Renal cortex interstitium (tissue), 11 donors: Measurements from ENCODE around the gene SERPINB2. TPM values are rescaled to one million over a fixed set of nuclear protein-coding genes. Genes with fewer than 3 reads are reported as not detected.

ENCODE experiments used
- DNase-seq, 11 donors: peaks; one replicate each; pipeline ENCODE4 v3.0.0-alpha.2; 2013; ENCODE audit warnings: low read depth in 9 of 11, low spot score in 4 of 11; ENCODE audit errors: extremely low read depth in 1 of 11
- polyA plus RNA-seq, 3 donors: library from polyadenylated mRNA; unstranded; fragments of 120-200 nt; gene quantifications; one replicate each; pipeline ENCODE4 v1.2.1, GENCODE V29; 2013; ENCODE audit not compliant: insufficient read length in 3 of 3

Gene SERPINB2
- polyA plus RNA-seq, 3 donors, result 0.14 to 0.33 (median 0.15) TPM

DNA sequence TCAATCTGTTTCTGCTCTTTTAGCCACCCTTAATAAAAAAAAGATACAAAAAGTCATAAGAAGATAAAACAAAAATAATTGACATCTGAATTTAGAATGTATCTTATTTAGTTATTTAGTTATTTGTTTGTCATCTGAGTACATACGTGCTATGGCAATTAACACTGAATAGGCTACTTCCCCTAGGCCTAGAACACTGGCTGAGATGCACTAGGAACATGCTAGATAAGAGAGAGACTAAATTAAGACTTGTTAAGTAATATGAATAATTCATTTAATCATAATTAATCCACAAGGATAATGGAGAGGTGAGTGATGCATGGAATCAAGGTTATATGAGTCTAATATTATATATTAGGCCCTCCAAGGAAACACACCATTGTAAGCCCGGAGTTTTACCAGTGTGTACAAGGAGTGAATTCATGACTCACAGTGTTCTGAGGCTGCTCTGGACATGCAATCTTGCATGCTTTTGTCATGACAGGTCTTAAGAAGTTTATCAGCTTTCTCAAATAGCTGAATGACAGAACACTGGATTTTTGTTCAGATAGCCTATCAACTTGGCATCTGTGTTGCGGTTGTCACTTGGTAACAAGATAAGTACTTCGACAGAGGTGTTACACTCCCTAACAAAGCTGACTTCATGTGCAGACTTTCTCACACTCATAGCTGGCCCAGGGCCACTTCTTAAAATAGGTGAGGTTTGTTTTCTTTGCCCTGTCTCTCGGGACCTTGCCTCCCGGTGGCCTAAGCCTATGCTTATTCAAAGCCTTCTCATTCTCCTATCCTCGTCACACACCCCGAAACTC, 5.0 kb upstream of the SERPINB2 start:
- DNase-seq, result no peak

DNA sequence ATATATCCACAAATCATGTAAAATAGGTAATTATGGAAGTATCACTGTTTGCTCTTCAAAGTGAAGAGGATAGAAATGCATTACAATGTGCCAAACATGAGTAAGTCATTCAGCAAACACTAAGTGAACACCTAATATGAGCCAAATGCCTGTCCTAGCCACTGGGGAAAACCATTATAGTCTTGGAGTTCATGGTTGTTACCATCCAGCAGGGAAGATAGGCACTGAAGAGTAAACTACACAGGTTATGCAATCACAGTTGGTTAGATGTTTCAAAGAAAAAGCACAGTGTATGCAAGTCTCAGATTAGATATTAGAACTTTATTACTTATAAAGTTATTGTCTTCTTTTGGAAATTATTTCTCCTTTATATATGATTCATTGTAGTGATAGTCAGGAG, 3.9 kb upstream of the SERPINB2 start:
- DNase-seq, result no peak

DNA sequence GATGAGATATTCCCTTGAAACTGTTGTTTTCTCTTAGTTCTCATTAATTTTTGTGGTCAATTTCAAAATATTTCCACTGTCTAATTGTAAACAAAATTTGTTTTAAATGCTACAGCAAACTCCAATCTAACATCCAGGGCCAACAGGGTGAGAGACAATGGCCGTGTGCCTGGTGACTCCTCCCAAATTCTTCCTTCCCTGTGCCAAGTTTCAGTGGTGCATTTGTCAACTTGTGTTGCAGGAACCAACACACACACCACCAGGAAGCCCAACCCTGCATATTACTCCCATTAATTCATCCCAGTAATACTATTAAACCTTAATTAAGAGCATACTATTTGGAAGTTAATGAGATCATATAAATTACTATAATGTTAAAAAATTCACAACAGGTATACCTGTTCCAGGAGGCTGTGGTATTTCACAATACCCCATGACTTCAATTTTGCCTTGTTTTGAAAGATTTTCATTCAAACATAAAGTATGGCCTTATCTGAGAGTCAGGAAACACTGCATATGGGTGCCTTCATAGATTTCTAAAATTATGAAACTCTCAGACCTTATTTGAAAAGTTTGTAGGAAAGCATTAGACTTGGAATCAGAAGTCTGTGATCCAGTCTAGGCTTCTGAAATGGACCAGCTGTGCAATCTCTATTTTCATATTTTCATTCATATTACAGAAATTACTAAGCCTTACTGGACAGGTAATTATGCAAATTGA, 1.1 kb downstream of the SERPINB2 start:
- DNase-seq, result no peak

DNA sequence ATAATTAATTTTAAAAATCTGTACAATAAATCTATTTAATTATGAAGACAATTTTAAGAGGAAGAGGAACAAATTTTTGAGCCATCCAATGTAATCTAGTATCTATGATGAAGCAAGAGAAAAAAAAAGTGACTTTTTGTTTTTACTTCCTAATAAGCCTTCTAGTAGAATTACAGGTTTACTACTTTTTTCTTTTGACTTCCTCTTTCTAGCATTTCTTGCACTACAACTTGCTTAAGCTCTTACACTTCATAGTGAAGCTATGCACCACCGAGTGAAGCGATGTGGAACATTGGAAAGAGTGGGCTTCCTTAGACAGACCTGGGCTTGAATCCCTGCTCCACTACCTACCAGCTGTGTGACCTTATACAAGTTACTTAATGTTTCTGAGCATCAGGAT, 2.1 kb downstream of the SERPINB2 start:
- no peak for DNase-seq

DNA sequence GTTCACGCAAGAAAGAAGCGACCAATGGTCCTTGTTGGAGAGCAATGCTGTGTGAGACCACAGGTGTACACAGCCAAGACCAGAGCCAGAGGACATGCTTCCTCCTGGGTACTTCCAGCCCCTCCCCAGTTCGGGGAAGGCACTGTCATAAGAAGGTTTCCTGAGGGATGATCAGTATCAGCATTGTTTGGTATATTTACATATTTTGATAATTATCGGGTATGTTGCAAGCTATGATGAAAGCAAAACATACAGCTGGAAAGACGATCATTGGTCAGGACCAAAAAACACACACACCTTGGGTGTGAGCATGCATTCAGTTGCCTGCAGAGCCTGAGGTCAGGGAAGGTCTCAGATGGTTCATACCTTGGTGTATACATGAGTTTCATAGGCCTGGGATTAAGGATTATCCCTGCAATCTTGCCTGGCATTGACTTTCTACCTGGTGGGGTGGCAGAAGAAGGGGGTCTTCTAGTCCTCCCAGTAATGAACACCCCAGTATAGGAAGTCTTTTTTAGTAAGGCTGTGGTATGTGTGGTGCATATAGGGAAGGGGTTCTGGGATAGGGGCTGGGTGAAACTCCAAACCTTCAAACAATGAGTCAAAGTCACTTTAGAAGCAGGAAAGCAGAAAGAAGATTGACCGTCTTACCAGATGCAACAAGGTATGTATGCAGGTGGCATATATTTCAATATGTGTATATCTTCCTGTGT, 2.9 kb downstream of the SERPINB2 start:
- DNase-seq, result no peak

DNA sequence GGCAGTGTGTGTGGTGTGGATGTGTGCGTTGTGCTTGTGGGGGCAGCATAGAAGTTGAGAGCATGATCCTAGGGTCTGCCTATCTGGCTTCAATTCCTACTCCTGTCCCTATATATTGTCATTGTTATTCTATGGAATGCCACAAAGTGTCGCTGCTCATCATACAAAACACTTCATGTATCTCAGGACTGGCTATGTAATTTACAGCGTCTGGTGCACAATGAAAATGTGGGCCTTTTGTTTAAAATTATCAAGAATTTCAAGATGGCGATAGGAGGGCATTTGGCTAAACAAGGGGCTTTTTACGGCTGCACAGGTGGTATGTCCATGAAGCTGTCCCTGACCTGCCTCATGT, 3.4 kb downstream of the SERPINB2 start:
- DNase-seq, result no peak

DNA sequence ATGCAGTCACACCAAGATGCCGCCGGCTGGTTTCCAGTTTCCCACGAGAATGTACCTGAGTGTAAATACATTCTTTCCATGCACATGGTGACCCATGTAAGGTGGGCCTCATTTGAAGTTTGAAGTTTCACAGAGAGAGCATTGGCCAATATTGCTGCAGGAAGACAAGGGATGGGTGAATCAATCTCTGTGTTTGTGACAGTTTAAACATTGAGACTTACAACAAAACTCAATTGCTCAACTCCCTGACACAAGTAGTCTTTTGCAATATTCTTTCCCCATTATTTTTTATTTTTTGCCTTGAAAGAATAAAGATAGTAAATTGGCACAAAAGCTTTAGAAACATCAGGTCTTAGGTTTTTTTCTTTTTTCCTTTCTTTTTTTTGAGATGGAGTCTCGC, 5.1 kb downstream of the SERPINB2 start:
- DNase-seq, result no peak

DNA sequence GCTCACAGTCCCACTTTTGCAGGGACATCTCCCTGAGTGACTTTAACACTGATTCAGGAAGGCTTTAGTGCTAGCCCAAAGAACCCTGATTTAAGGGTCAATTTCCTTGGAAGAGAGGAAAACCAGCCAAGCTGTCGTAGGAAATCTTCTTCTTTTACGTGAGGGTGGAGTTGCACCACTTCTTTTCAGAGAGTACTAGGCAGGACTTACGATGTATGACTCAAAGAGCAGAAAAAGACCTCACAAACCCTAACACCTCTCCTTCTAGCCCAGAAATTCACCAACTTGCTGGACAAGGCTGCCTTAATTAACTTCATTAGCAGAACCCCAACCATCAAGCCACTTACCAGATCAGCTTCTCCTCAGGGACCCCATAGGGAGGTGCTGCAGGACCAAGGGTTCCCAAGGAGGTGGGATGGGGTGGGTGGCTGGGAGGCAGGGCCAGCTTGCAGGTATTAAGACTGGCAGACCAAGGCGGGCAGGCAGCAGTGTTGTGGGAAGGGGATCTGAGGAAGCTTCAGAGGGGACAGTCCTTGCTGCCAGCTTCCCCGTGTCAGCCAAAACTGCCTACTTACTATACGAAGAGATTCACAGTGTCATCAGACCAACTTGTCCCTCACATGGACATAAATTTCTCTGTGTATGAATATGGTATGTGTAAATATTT, 6.7 kb downstream of the SERPINB2 start:
- DNase-seq, result no peak

DNA sequence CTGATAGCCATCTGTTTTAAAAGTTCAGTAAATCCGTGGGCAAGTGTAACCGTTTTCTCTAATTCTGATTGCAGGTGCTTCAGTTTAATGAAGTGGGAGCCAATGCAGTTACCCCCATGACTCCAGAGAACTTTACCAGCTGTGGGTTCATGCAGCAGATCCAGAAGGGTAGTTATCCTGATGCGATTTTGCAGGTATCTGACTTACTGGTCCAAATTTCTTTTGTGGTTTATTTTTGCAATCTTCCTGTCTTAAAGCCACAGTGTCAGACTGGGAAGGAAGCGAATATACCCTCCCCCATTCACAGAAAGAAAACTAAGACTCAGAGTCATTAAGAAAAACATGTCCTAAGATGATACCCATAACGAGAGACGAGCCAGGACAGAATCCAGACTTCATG, 7.7 kb downstream of the SERPINB2 start:
- no peak for DNase-seq

DNA sequence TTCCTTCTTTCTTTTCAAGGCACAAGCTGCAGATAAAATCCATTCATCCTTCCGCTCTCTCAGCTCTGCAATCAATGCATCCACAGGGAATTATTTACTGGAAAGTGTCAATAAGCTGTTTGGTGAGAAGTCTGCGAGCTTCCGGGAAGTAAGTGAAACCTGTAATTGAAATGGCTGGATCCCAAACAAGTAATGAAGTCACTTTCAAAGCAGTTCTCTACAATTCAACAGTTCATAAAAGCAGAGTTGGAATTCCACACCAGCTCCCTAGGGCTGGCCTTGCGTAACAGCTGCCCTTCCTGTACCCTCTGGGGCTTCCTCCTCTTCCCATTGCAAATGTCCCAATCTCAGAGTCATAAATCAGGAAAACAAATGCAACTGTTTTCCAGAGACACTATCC, 9.6 kb downstream of the SERPINB2 start:
- peak in 1 of 11 donors; percentile 2 for DNase-seq

DNA sequence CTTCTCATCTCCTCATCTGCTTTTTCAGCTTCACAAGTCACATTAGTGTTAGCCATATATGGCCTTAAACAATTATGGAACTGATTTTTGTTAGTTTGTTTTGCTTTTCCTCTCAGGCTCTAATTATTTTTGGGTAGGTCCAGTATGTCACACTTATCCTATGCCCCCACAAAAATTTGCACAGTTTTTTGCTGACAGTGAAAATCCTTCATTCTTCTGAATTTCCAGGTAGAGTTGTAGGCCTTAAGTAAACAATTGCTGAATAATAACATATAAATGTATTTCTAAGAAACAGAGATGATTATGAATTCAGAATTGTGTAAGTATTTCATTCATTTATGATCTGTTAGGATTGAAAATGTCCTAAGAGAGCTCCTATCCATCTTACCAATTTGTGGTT, 11.7 kb downstream of the SERPINB2 start:
- DNase-seq, result no peak

DNA sequence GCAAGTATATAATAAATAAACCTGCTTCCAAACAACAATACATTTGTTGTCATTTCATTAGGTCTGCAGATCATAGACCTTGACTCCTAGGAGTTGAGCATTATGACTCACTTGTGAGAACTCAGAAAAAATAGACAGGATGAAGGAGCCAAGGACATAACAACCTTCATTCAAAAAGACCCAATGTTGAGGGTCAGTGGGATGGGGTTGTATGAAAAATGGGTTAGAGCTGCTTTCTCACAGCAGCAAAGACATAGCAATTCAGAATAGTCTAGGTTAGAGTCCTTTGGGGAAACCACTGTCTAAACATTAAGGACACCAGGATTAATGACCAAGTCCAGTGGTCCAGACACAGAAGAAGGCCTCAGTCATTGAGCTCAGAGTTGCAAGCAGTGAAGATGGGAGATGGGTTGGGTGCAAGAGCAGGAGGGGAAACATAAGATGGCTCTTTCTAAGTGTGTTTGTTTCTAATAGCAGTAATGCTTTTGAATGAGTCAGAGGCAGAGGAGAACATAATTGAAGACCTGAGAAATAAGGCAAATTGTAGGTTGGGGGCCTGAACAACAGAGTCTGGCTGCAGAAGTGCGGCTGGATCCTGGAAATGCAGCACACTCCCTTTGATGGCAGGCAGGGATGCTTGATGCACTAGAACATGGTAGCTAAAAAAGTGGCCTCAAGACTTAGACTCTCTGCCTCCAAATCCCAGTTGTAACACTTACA, 16.5 kb downstream of the SERPINB2 start:
- DNase-seq, result no peak

DNA sequence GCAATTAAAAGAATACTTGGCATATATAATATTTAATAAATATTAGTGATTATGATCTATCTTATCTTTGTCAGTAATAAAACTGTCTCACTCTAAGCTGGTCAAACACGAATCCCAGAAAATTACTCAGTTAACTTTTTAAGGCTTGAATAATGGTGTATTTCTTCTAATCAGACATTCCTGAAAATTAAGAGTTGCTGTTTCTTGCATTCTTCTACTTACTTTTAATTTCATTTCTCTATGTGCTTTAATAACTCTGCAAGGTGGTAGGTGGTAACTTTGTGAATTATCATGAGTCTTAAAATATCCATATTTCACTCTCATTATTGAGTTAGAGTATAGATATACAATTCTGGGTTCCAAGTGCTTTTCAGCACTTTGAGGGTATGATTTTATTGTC, 17.2 kb downstream of the SERPINB2 start:
- DNase-seq, result no peak

DNA sequence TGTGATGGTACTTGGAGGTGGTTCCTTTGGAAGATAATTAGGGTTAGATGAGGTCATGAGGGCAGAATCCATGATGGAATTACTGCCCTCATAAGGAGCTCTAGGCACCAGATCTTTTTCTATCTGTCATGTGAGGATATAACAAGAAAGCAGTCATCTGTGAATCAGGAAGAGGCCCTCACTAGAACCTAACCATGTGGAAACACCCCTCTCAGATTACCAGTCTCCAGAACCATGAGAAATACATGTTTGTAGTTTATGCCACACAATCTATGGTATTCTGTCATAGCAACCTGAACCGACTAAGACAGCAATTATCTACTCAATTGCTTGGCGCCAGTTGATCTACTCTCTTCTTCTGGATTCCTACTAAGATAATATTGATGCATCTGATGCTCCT, 17.9 kb downstream of the SERPINB2 start:
- peak in 1 of 11 donors; percentile 3 for DNase-seq

DNA sequence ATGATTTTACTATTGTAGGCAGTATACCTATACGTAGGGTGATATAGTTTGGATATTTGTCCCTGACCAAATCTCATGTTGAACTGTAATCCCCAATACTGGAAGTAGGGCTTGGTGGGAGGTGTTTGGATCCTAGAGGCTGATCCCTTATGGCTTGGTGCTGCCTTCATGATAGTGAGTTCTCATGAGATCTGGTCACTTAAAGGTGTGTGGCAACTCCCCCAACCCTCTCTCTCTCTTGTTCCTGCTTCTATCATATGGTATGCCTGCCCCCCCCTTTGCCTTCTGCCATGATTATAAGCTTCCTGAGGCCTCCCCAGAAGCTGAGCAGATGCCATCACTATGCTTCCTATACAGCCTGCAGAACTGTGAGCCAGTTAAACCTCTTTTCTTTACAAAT, 18.6 kb downstream of the SERPINB2 start:
- no peak for DNase-seq

DNA sequence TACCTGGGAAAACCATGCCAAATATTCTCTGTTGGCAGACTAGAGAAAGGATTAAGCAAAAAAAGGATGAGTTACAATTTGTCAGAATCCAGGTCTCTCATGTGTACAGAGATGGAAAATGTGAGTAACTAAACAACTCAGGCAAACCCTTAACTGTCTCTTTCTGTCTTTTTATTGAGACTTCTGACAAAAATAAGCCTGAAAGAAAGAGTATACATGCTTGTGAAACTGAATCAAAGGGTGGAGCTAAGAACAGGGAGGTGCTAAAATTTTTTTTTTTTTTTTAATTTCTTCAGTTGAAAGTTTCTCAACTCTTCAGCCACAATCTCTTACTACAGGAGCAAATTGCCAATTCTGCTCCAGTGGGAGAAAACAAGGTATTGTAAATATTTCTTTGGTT, 20.2 kb downstream of the SERPINB2 start, which contains the start of gene SERPINB10:
SERPINB10 (plus strand) TSS at position 295 of the 400 bp plus-strand sequence. CDS start 7,553 bp downstream, outside the sequence.
- no peak for DNase-seq

DNA sequence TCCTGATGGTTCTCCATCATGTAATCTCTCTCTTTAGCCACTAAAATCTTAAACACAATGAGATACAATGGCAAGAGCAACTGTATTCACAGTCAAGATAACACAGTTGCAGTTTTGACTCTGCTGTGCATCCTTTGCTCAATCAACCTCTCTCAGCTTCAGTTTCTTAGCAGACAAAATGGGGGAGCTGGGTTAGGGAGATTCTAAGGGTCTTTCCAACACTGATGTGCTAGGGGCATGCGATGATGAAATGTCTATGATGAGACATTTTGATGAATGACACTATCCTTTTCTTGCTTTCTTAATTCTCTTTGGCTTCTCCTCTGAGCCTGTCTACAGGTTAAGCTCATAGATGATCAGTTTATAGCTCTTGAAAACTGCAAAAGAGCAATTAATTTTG, 21.4 kb downstream of the SERPINB2 start:
- no peak for DNase-seq

DNA sequence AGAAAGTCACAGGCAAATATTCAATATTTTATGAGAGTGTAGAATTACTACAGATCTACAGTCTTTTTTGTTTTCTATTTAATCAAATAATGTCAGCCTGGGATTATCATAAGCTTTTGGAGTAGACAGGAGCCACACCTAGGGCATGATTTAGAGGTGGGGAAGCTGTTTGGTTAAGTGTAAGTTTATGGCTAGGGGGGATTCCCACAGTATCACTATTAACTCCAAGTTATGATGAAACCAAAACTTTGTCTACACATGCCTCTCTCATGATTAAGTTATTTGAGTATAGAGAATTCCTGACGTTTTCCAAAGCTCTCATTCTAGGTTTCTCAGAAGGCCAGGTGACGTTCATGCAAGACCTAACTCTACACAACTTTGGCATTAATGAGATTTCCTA, 22.4 kb downstream of the SERPINB2 start:
- no peak for DNase-seq

DNA sequence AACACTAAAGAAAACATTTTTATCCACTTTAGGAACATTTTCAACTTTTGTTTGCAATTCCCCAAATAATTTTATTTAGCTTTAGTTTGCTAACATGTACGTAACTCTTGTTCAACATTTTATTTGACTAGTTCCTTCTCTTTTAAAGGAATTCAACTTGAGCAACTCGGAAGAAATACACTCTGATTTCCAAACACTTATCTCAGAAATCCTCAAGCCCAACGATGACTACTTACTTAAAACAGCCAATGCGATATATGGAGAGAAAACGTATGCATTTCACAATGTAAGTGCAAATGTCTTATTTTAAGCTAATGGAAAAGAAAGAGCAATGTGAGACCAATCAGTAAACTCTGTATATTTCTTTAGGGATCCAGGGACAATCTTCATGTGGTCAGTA, 30.3 kb downstream of the SERPINB2 start:
- no peak for DNase-seq
